T-helper 2 cell treated with Interferon-gamma antibody and Interleukin-4, amounts not matched to agents 5 μg/mL and 100 μg/mL, for 36 hours (primary cell): ENCODE measurements around the gene CDC73.
"Not testable (repeated sequence)": the region's sequence is repeated elsewhere in the genome, so short reads cannot be mapped to it uniquely, and the experiment has no call there.

ENCODE experiments used
- DNase-seq: peaks from one replicate; pipeline ENCODE4 v3.0.0; 2021; ENCODE audit warnings: low spot score
- H3K27ac Mint-ChIP-seq: one replicate; pipeline ENCODE4 v1.8.0; 2021; ENCODE audit warnings: mild to moderate bottlenecking, mixed read lengths
- H3K27me3 Mint-ChIP-seq: one replicate; pipeline ENCODE4 v1.8.0; 2021; ENCODE audit warnings: low read depth, mixed read lengths
- H3K36me3 Mint-ChIP-seq: one replicate; pipeline ENCODE4 v1.8.0; 2021; ENCODE audit warnings: low read depth, mixed read lengths
- H3K4me1 Mint-ChIP-seq: one replicate; pipeline ENCODE4 v1.8.0; 2021; ENCODE audit warnings: low read depth, mixed read lengths
- H3K4me3 Mint-ChIP-seq: one replicate; pipeline ENCODE4 v1.8.0; 2022; ENCODE audit warnings: mild to moderate bottlenecking, moderate library complexity, mixed read lengths
- H3K9me3 Mint-ChIP-seq: one replicate; pipeline ENCODE4 v1.8.0; 2021; ENCODE audit warnings: mixed read lengths

Gene CDC73

GRCh38 chr1:193176788-193177187 is 55.0 kb downstream of the CDC73 start:
- Mint-ChIP-seq H3K36me3 (peaks cover 12% of the 10 kb centered on the region), H3K4me3 (no peak overlapping the region), H3K4me1 (peaks cover 6% of the 10 kb centered on the region)

DNA sequence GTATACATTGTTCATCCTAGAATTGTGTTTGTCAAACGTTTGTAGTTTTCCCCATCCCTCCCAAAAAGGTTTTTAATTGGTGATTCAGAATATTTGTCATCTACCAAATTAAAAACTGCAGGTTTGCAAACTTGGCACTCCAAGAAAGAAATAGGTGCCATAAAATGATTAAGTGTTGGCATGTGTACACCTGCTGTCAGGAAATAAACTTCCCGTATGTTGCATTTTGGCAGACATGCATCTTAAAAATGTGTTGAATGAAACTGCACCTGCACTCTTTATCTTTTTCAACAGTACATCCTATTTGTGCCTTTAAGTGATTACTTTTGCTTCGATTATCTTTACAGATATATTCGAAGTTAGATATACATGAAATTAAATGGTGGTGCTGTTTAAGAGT is 57.3 kb downstream of the CDC73 start:
- no peak for DNase-seq
- no peaks in the 10 kb centered on the region for H3K27me3 Mint-ChIP-seq
- peaks cover 10% of the 10 kb centered on the region for H3K4me1 Mint-ChIP-seq
- no peak overlapping the region for H3K4me3 Mint-ChIP-seq
- H3K36me3 Mint-ChIP-seq: peaks cover 8% of the 10 kb centered on the region
- H3K27ac Mint-ChIP-seq: no peak overlapping the region
- H3K9me3 Mint-ChIP-seq: no peaks in the 10 kb centered on the region

More at GRCh38 chr1:193176788-193177187, 55.0 kb downstream of the CDC73 start:
- H3K9me3 Mint-ChIP-seq: no peaks in the 10 kb centered on the region
- H3K27ac Mint-ChIP-seq: no peak overlapping the region
- no peaks in the 10 kb centered on the region for H3K27me3 Mint-ChIP-seq
- no peak for DNase-seq

GRCh38 chr1:193181536-193181935 is 59.7 kb downstream of the CDC73 start:
- peaks cover 2% of the 10 kb centered on the region for H3K36me3 Mint-ChIP-seq
- no peaks in the 10 kb centered on the region for H3K27me3 Mint-ChIP-seq
- no peak overlapping the region for H3K4me3 Mint-ChIP-seq
- peaks cover 22% of the 10 kb centered on the region for H3K4me1 Mint-ChIP-seq
- H3K9me3 Mint-ChIP-seq: no peaks in the 10 kb centered on the region
- H3K27ac Mint-ChIP-seq: no peak overlapping the region
- no peak for DNase-seq

GRCh38 chr1:193181985-193182384 is 60.2 kb downstream of the CDC73 start:
- Mint-ChIP-seq H3K27ac (no peak overlapping the region), H3K4me1 (peaks cover 25% of the 10 kb centered on the region), H3K36me3 (peaks cover 2% of the 10 kb centered on the region), H3K27me3 (no peaks in the 10 kb centered on the region), H3K4me3 (no peak overlapping the region), H3K9me3 (no peaks in the 10 kb centered on the region)
- DNase-seq: no peak

GRCh38 chr1:193183019-193183627 is 61.3 kb downstream of the CDC73 start:
- Mint-ChIP-seq H3K4me3 (no peak overlapping the region), H3K36me3 (no peaks in the 10 kb centered on the region), H3K27me3 (no peaks in the 10 kb centered on the region), H3K4me1 (peaks cover 24% of the 10 kb centered on the region), H3K27ac (no peak overlapping the region), H3K9me3 (no peaks in the 10 kb centered on the region)
- no peak for DNase-seq

GRCh38 chr1:193184776-193185175 is 62.9 kb downstream of the CDC73 start:
- H3K4me3 Mint-ChIP-seq: no peak overlapping the region
- H3K4me1 Mint-ChIP-seq: peaks cover 25% of the 10 kb centered on the region

GRCh38 chr1:193185211-193185610 is 63.4 kb downstream of the CDC73 start:
- no peaks in the 10 kb centered on the region for H3K27me3 Mint-ChIP-seq
- DNase-seq: no peak
- H3K9me3 Mint-ChIP-seq: no peaks in the 10 kb centered on the region
- peak overlapping the region; percentile 14 for H3K4me3 Mint-ChIP-seq
- H3K4me1 Mint-ChIP-seq: peaks cover 28% of the 10 kb centered on the region
- no peak overlapping the region for H3K27ac Mint-ChIP-seq
- peaks cover under 1% of the 10 kb centered on the region for H3K36me3 Mint-ChIP-seq

More at GRCh38 chr1:193184776-193185175, 62.9 kb downstream of the CDC73 start:
- H3K27ac Mint-ChIP-seq: no peak overlapping the region
- no peak for DNase-seq
- H3K9me3 Mint-ChIP-seq: no peaks in the 10 kb centered on the region
- H3K36me3 Mint-ChIP-seq: no peaks in the 10 kb centered on the region
- no peaks in the 10 kb centered on the region for H3K27me3 Mint-ChIP-seq

DNA sequence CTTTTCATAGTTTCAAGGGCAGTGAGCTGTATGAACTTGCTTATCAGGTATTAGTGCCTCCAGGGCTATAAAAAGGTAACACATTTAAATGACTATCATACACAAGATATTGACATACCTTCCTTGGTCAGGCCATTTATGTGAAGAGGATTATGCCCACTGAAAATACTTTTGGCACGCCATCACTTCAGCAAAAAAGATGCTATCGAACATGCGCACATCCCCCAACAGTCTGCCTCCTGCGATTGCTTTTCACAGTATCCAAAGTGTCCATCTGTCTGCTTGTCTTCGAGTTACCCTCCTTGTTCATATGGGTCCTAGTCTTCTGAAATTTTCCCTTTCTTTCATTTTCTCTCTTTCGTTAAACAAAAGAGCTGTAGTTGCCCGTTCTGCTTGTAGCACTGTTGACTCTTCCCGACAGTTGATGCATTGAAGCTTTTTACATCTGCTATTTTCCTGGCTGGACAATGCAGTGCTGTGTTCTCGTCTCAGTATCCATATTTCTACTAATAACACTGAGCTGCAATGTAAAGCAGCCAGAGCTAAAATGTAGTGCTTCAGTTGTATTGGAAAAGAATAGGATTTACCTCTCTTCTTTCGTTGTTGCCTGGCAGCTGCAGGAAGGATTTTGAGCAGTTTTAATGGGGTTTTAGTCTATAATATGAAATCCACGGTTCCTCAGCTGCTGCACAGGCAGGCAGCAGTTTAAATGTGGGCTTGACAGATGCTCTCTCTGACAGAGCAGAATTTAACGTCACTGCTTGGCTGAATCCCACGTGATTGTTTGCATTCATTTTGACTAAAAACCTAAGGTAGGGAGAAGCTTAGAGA is 64.3 kb downstream of the CDC73 start, which contains the start of gene B3GALT2:
B3GALT2 (minus strand) TSS at position 713 of the 831 bp plus-strand sequence. CDS start 5,051 bp downstream, outside the sequence.
- no peaks in the 10 kb centered on the region for H3K27me3 Mint-ChIP-seq
- peak within 1 kb of the TSS; percentile 42 for H3K4me3 Mint-ChIP-seq
- H3K4me1 Mint-ChIP-seq: peaks cover 33% of the 10 kb centered on the region
- H3K9me3 Mint-ChIP-seq: no peaks in the 10 kb centered on the region
- peaks cover 7% of the 10 kb centered on the region for H3K36me3 Mint-ChIP-seq
- no peak for DNase-seq
- no peak within 1 kb of the TSS for H3K27ac Mint-ChIP-seq

DNA sequence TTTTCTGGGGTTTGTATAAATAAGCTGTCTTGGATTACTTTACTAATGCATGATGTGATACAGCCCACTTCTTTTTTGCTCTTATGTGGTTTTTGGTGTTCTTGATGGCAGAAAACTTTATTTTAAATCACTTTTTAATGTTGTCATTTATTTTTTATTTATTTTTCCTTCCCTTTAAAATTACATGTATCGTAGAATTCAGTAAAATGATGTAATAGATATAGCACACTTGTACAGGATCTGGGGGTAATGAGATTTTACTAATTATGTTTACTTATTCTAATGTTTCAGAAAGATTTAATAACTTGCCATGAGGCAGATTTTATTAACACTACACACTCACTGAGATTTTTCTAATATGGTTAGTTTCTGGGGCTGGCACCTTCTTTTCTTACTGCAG is 65.3 kb downstream of the CDC73 start:
- H3K4me1 Mint-ChIP-seq: peaks cover 33% of the 10 kb centered on the region
- H3K27ac Mint-ChIP-seq: no peak overlapping the region
- H3K4me3 Mint-ChIP-seq: no peak overlapping the region
- DNase-seq: no peak
- H3K9me3 Mint-ChIP-seq: peaks cover 1% of the 10 kb centered on the region
- H3K36me3 Mint-ChIP-seq: peaks cover 13% of the 10 kb centered on the region
- no peaks in the 10 kb centered on the region for H3K27me3 Mint-ChIP-seq

GRCh38 chr1:193188915-193189314 is 67.1 kb downstream of the CDC73 start:
- Mint-ChIP-seq H3K36me3 (peaks cover 26% of the 10 kb centered on the region), H3K4me1 (peaks cover 29% of the 10 kb centered on the region), H3K9me3 (peaks cover 10% of the 10 kb centered on the region)
- DNase-seq, H3K27me3 Mint-ChIP-seq, H3K4me3 Mint-ChIP-seq, H3K27ac Mint-ChIP-seq: not testable (repeated sequence)

GRCh38 chr1:193189442-193190095 is 67.7 kb downstream of the CDC73 start:
- no peaks in the 10 kb centered on the region for H3K27me3 Mint-ChIP-seq
- no peak for DNase-seq
- peaks cover 30% of the 10 kb centered on the region for H3K36me3 Mint-ChIP-seq
- peaks cover 10% of the 10 kb centered on the region for H3K9me3 Mint-ChIP-seq
- H3K4me1 Mint-ChIP-seq: peaks cover 27% of the 10 kb centered on the region
- no peak overlapping the region for H3K27ac Mint-ChIP-seq
- H3K4me3 Mint-ChIP-seq: no peak overlapping the region

- peaks cover 30% of the 10 kb centered on the region for H3K36me3 Mint-ChIP-seq
- DNase-seq: no peak
- no peak overlapping the region for H3K27ac Mint-ChIP-seq
- no peaks in the 10 kb centered on the region for H3K27me3 Mint-ChIP-seq
- H3K4me3 Mint-ChIP-seq: no peak overlapping the region
- H3K4me1 Mint-ChIP-seq: peaks cover 26% of the 10 kb centered on the region
- peaks cover 10% of the 10 kb centered on the region for H3K9me3 Mint-ChIP-seq
Observed at GRCh38 chr1:193190096-193190744, 68.4 kb downstream of the CDC73 start.

DNA sequence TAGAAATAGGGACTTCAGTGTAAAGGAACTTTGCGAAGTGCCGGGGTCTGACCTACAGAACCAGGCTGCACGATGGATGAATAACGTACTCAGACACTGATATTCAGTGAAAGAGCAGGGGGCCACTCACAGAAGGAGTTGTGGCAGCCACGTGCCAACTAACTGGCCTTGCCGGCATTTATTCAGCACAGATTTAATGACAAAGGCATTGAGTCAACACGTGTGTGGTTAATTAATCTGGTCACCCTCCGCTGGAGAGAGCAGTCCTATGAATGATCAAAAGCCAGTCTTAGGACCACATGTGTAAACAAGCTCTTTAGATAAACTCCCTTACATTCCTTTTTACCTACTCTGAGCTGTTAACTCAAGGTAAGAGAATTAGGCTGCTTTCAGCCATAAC is 70.8 kb downstream of the CDC73 start:
- H3K36me3 Mint-ChIP-seq: peaks cover 34% of the 10 kb centered on the region
- DNase-seq: no peak
- no peak overlapping the region for H3K27ac Mint-ChIP-seq
- H3K9me3 Mint-ChIP-seq: peaks cover 10% of the 10 kb centered on the region
- H3K4me1 Mint-ChIP-seq: peaks cover 14% of the 10 kb centered on the region
- no peaks in the 10 kb centered on the region for H3K27me3 Mint-ChIP-seq
- H3K4me3 Mint-ChIP-seq: no peak overlapping the region
